Uterus (tissue), 4 donors: ENCODE data around the gene NBEA. TPM values are rescaled to one million over a fixed set of nuclear protein-coding genes. Genes with fewer than 3 reads are reported as not detected.

Source experiments
- DNase-seq, 2 donors: peaks; one replicate each; pipeline ENCODE4 v3.0.0-alpha.2; 2019 to 2020
- H3K27ac ChIP-seq, 2 donors: fragments of 200-600 bp; sonication (generic); 1 replicate in 1 of 2; 2 replicates in 1 of 2; pipeline ENCODE4 v1.5.1; 2016 to 2018
- H3K27me3 ChIP-seq, 2 donors: fragments of 200-600 bp; sonication (generic); one replicate each; pipeline ENCODE4 v1.5.1; 2018 to 2019; ENCODE audit warnings: control low read depth in 1 of 2
- H3K36me3 ChIP-seq, 2 donors: fragments of 200-600 bp; sonication (generic); one replicate each; pipeline ENCODE4 v1.5.1; 2019; ENCODE audit warnings: control low read depth in 1 of 2
- H3K4me1 ChIP-seq, 2 donors: fragments of 200-600 bp; sonication (generic); one replicate each; pipeline ENCODE4 v1.5.1; 2018 to 2019; ENCODE audit warnings: control low read depth in 1 of 2
- H3K4me3 ChIP-seq, 2 donors: fragments of 200-600 bp; sonication (generic); 1 replicate in 1 of 2; 2 replicates in 1 of 2; pipeline ENCODE4 v1.5.1; 2018 to 2019; ENCODE audit warnings: mild to moderate bottlenecking in 1 of 2
- H3K9me3 ChIP-seq, 2 donors: fragments of 200-600 bp; sonication (generic); one replicate each; pipeline ENCODE4 v1.5.1; 2019; ENCODE audit warnings: control low read depth in 1 of 2
- CTCF ChIP-seq, 4 experiments: fragments of 200-600 bp in 2 of 4; fragments of 450-650 bp in 2 of 4; sonication (generic) in 2 of 4; IDR thresholded peaks; one replicate each; pipeline ENCODE4 v1.5.1; 2016 to 2019; ENCODE audit warnings: antibody characterized with exemption in 4 of 4, mild to moderate bottlenecking in 2 of 4, moderate library complexity in 1 of 4
- POLR2A ChIP-seq, 2 donors: fragments of 450-650 bp; IDR thresholded peaks; one replicate each; pipeline ENCODE4 v1.6.1; 2016; ENCODE audit warnings: antibody characterized with exemption in 2 of 2, mild to moderate bottlenecking in 1 of 2, moderate library complexity in 1 of 2
- intact Hi-C: fragments of 100-400 bp; cut with DNase I; formaldehyde crosslinking; loops from one replicate; pipeline ENCODE4 v1.15.1; 2023; ENCODE audit warnings: low total_unique reads
- total RNA-seq, 4 donors: library from RNA; depleted of rRNA in 3 of 4; stranded (reverse); fragments of >200 nt in 3 of 4; gene quantifications; one replicate each; pipeline versions ENCODE4 v1.1.0 to v1.2.4, GENCODE V29; 2014 to 2023
- donor health status: DM: yes; HTN: yes; CAD: no.

NBEA gene
- total RNA-seq, 4 donors from 2014 or later = 15.6 to 58.1 (median 37.3) TPM

GRCh38 chr13:35025314-35025713 is 83.2 kb downstream of the NBEA start:
- H3K9me3 ChIP-seq = no peaks in the 10 kb centered on the region
- H3K27ac ChIP-seq = no peak overlapping the region

GRCh38 chr13:35028338-35028867 is 86.3 kb downstream of the NBEA start:
- no peak for DNase-seq
- H3K27me3 ChIP-seq = no peaks in the 10 kb centered on the region
- peaks cover 0 to 7% of the 10 kb centered on the region in 2 donors for H3K9me3 ChIP-seq
- H3K36me3 ChIP-seq = no peaks in the 10 kb centered on the region
- TF ChIP-seq CTCF (IDR thresholded peaks at IDR 0.05) (no peak), POLR2A (IDR thresholded peaks at IDR 0.05) (no peak)
- no peaks in the 10 kb centered on the region for H3K4me1 ChIP-seq
- H3K4me3 ChIP-seq = no peak overlapping the region
- intact Hi-C loops = no loop called here
- H3K27ac ChIP-seq = no peak overlapping the region

More at GRCh38 chr13:35025314-35025713, 83.2 kb downstream of the NBEA start:
- TF ChIP-seq CTCF (IDR thresholded peaks at IDR 0.05) (no peak), POLR2A (IDR thresholded peaks at IDR 0.05) (no peak)
- intact Hi-C loops = no loop called here
- Histone ChIP-seq H3K36me3 (no peaks in the 10 kb centered on the region), H3K4me3 (no peak overlapping the region), H3K4me1 (no peaks in the 10 kb centered on the region), H3K27me3 (no peaks in the 10 kb centered on the region)
- DNase-seq = no peak

- Histone ChIP-seq H3K27ac (no peak overlapping the region), H3K36me3 (peaks cover 0 to 5% of the 10 kb centered on the region in 2 donors), H3K4me3 (no peak overlapping the region), H3K9me3 (no peaks in the 10 kb centered on the region), H3K4me1 (no peaks in the 10 kb centered on the region), H3K27me3 (no peaks in the 10 kb centered on the region)
- intact Hi-C loops = no loop called here
- no peak for DNase-seq
- TF ChIP-seq CTCF (IDR thresholded peaks at IDR 0.05) (no peak), POLR2A (IDR thresholded peaks at IDR 0.05) (no peak)
These were observed 96.9 kb downstream of the NBEA start for GRCh38 chr13:35039012-35039411.

GRCh38 chr13:35046587-35046986 is 104.5 kb downstream of the NBEA start:
- Histone ChIP-seq H3K27ac (no peak overlapping the region), H3K4me3 (no peak overlapping the region), H3K27me3 (no peaks in the 10 kb centered on the region), H3K36me3 (peaks cover 0 to 5% of the 10 kb centered on the region in 2 donors), H3K4me1 (peaks cover 0 to 3% of the 10 kb centered on the region in 2 donors), H3K9me3 (no peaks in the 10 kb centered on the region)
- no peak for DNase-seq
- no peak for TF ChIP-seq POLR2A (IDR thresholded peaks at IDR 0.05)
- no peak for TF ChIP-seq CTCF (IDR thresholded peaks at IDR 0.05)
- intact Hi-C loops = no loop called here

- intact Hi-C loops = no loop called here
These were observed 113.6 kb downstream of the NBEA start for GRCh38 chr13:35055705-35056104.

More at GRCh38 chr13:35055705-35056104, 113.6 kb downstream of the NBEA start:
- no peak for DNase-seq
- Histone ChIP-seq H3K9me3 (no peaks in the 10 kb centered on the region), H3K36me3 (no peaks in the 10 kb centered on the region), H3K4me1 (no peaks in the 10 kb centered on the region), H3K27ac (no peak overlapping the region), H3K27me3 (no peaks in the 10 kb centered on the region), H3K4me3 (no peak overlapping the region)
- TF ChIP-seq CTCF (IDR thresholded peaks at IDR 0.05) (no peak), POLR2A (IDR thresholded peaks at IDR 0.05) (no peak)
